Tibial nerve (tissue), 4 donors: ENCODE results near the gene PRPF38B.

Experiments
- EP300 ChIP-seq, 2 donors: sonication (generic); formaldehyde crosslinking; IDR thresholded peaks; one replicate each; pipeline ENCODE4 v1.6.1; 2017; ENCODE audit warnings: antibody characterized with exemption in 2 of 2, mild to moderate bottlenecking in 1 of 2
- POLR2A ChIP-seq, 2 donors: fragments of 450-650 bp; IDR thresholded peaks; one replicate each; pipeline ENCODE4 v1.6.1; 2017; ENCODE audit warnings: antibody characterized with exemption in 2 of 2, mild to moderate bottlenecking in 2 of 2, moderate library complexity in 2 of 2
- TF ChIP-seq, protein P1 (sequence below), 5 experiments: fragments of 200-600 bp in 3 of 5; fragments of 450-650 bp in 2 of 5; sonication (generic) in 3 of 5; IDR thresholded peaks; one replicate each; pipeline ENCODE4 v1.5.1; 2016 to 2019; ENCODE audit warnings: antibody characterized with exemption in 5 of 5, mild to moderate bottlenecking in 3 of 5, moderate library complexity in 2 of 5

DNA sequence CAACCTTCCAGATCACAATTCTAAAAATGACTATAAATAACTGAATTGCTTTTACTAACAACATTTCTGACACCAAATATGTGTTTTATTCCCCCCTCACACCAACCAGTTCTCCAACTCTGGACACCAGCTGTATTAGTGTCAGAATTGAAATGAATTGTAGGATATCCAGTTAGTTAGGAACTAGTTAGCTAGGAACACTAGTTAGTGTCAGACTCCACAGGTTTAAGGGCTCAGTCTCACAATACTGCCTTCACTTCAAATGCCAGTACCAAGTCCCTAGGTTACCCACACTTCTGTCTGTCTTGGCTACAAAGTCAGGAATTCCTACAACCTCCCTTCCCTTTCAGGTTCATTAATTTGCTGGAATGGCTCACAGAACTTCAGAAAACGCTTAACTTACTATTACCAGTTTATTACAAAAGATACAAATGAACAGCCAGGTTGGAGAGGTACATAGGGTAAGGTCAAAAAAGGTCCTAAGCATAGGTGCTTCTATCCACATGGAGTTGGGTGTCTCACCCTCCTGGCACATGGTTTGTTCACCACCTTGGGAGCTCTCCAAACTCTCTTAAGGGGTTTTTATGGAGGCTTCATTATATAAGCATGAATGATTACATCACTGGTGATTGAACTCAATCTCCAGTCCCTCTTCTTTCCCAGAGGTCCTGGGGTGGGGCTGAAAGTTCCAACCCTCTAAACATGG is 58.5 kb downstream of the PRPF38B start:
- TF ChIP-seq, protein P1, sequence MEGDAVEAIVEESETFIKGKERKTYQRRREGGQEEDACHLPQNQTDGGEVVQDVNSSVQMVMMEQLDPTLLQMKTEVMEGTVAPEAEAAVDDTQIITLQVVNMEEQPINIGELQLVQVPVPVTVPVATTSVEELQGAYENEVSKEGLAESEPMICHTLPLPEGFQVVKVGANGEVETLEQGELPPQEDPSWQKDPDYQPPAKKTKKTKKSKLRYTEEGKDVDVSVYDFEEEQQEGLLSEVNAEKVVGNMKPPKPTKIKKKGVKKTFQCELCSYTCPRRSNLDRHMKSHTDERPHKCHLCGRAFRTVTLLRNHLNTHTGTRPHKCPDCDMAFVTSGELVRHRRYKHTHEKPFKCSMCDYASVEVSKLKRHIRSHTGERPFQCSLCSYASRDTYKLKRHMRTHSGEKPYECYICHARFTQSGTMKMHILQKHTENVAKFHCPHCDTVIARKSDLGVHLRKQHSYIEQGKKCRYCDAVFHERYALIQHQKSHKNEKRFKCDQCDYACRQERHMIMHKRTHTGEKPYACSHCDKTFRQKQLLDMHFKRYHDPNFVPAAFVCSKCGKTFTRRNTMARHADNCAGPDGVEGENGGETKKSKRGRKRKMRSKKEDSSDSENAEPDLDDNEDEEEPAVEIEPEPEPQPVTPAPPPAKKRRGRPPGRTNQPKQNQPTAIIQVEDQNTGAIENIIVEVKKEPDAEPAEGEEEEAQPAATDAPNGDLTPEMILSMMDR (IDR thresholded peaks at IDR 0.05) = no peak
- TF ChIP-seq POLR2A (IDR thresholded peaks at IDR 0.05) (no peak), EP300 (IDR thresholded peaks at IDR 0.05) (no peak)
